GM12801 (cell line): ENCODE data around the gene IL4R.

Experiments
- CTCF ChIP-seq: IDR thresholded peaks from one replicate; pipeline ENCODE4 v1.5.1; 2011; ENCODE audit warnings: control low read depth; ENCODE audit not compliant: insufficient read length; ENCODE audit errors: extremely low read depth

The IL4R gene

GRCh38 chr16:27293343-27293742, 20.4 kb upstream of the IL4R start:
- no peak for TF ChIP-seq CTCF

DNA sequence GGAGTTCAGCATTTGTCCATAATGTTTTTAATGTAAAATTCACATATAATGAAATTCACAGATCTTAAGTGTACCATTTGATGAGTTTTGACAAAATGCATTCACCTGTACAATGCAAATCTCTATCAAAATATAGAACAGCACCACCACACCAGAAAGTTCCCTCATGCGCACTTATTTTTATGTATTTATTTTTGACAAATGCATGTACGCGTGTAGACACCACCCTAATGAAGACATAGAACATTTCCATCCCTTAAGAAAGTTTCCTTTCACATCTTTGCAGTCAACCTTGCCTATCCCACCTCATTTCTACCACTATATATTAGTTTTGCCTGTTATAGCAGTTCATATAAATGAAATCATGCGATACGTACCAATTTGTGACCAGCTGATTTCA, 15.6 kb upstream of the IL4R start:
- no peak for TF ChIP-seq CTCF

DNA sequence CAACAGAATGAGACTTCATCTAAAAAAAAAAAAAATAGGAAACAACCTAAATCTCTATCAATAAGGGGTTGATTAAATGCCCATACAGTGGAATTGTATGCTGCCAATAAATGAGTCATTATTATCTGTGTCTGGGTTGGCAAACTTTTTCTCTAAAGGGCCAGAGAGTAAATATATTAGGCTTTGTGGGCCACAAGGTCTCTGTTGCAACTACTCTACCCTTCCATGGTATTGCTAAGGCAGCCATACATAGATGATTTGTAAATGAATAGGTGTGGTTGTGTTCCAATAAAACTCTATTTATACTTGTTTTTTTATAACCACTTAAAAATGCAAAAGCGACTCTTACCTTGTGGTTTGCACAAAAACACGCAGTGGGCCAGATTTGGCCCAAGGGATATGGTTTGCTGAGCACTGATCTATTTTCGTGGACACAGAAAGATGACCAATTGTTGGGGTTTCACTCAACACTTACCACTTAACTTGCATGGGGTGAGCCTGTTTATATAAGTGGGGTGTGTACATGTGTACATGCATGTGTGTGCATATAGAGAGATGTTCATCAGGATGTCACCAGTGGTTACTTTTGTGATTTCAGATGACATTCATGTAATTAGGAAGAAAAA, 12.4 kb upstream of the IL4R start:
- TF ChIP-seq CTCF = no peak

- TF ChIP-seq CTCF = no peak
These were observed 11.6 kb upstream of the IL4R start for GRCh38 chr16:27302126-27302525.

GRCh38 chr16:27303256-27304100, 10.3 kb upstream of the IL4R start:
- TF ChIP-seq CTCF = no peak

DNA sequence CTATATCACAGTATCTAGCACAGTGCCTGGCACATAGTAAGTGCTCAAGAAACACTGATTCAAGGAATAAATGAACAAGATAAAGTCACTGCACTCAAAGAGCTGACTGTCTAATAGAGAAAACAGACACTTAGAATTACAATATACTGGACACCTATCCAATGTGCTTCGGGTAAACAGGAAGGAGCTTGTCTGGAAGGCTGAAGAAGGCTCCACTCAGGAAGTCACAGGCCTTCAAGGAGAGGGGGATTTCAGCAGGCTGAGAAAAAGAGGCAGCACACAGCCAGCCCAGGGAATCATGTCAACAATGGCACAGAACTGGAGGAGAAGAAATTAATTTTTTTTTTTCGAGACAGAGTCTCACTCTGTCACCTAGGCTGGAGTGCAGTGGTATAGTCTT, 9.7 kb upstream of the IL4R start:
- no peak for TF ChIP-seq CTCF

- no peak for TF ChIP-seq CTCF
These were observed 8.7 kb upstream of the IL4R start for GRCh38 chr16:27304881-27305745.
